Measurements from ENCODE around the gene IFITM2.

DNA sequence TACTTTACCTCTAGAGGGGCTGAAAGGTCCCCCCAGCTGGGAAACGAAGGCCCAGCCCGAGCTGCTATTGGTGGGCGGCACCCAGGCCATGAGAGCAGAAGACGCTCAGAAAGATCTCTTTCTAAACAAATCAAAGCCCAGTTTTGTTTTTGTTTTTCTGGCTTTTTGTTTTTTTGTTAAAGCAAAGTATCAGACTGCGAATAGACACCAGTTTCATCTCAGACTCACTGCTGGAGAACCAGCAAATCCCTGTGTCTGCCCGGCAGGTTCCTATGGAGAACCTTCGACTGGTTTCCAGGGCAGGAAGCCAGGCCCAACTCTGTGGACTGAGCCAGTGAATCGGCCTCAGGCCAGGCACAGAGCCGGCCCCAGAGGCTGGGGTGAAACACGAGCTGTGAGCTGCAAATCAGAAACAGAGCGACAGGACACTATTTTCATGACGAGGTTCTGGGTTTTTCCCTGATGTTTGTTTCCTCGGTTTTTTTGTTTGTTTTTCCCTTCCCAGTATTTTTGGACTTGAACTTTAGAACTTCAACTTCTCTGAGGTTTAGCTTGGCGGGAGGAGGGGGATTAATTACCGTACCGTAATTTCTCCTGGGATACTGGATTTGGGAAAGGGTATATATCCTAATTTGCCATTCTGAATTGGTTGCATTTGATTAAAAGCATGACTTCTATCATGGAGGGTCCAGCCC, 45.7 kb downstream of the IFITM2 start:
- TF ChIP-seq CTCF (IDR thresholded peaks at IDR 0.05 in 4 of 5, conservative IDR thresholded peaks at IDR 0.05 in 1 of 5) (no peak), POLR2A (IDR thresholded peaks at IDR 0.05) (peak in 1 of 2 donors; percentile 56)
